ENCODE results near the gene NLRP1. TPM values are rescaled to one million over a fixed set of nuclear protein-coding genes. Genes with fewer than 3 reads are reported as not detected.

Gene NLRP1
- total and polyA plus RNA-seq, 9 of the 15 experiments (the other 6 are each of a cell fraction or from before 2014, with no cell fraction given): 4.0 to 69.4 (median 27.7) TPM

- TF ChIP-seq ZNF318 (IDR thresholded peaks at IDR 0.05; ENCODE audit: borderline replicate concordance in 1 of 2, low read depth in 1 of 2): no peak
- TF ChIP-seq KDM1A (IDR thresholded peaks at IDR 0.05): no peak
- TF ChIP-seq CEBPG (CRISPR knock-in tag; IDR thresholded peaks at IDR 0.05): no peak
- TF ChIP-seq CEBPG (tag; conservative IDR thresholded peaks at IDR 0.05 in 1 of 2, IDR thresholded peaks at IDR 0.05 in 1 of 2): peak in 1 of 2 experiments; percentile 28; a peak in 1 of 4 replicates
- no peak for TF ChIP-seq NFATC3 (IDR thresholded peaks at IDR 0.05)
- TF ChIP-seq SIN3B (IDR thresholded peaks at IDR 0.05; ENCODE audit: low read depth): peak; percentile 85
- no peak for TF ChIP-seq ZNF384 (IDR thresholded peaks at IDR 0.05; ENCODE audit: low read depth, low read length)
- TF ChIP-seq STAT5A (IDR thresholded peaks at IDR 0.05; ENCODE audit: borderline replicate concordance, low read length): no peak
- no peak for TF ChIP-seq ZNF639 (CRISPR knock-in tag; conservative IDR thresholded peaks at IDR 0.05 in 1 of 2, IDR thresholded peaks at IDR 0.05 in 1 of 2)
- peak; percentile 24 for TF ChIP-seq POLR2B (IDR thresholded peaks at IDR 0.05; ENCODE audit: low read depth, partially characterized antibody)
- TF ChIP-seq ZBTB5 (IDR thresholded peaks at IDR 0.05): no peak
- TF ChIP-seq PHB2 (IDR thresholded peaks at IDR 0.05; ENCODE audit: low read depth): no peak
- no peak for TF ChIP-seq SREBF2 (CRISPR knock-in tag; IDR thresholded peaks at IDR 0.05)
- TF ChIP-seq C11orf30 (IDR thresholded peaks at IDR 0.05; ENCODE audit: low read depth): peak; percentile 61; the same call in 1 of the 2 replicates
- peak; percentile 78 for TF ChIP-seq TAF7 (tag; IDR thresholded peaks at IDR 0.05)
- TF ChIP-seq TBP (optimal IDR thresholded peaks at IDR 0.05; ENCODE audit: low read depth, low read length): peak; percentile 55
Observed at GRCh38 chr17:5485270-5486205, 98.8 kb downstream of the NLRP1 start, which contains the start of gene DERL2 (continued).

Measured in K562 (cell line).